Adrenal gland (tissue), 12 donors: Measurements from ENCODE around the gene RSPO3. TPM values are rescaled to one million over a fixed set of nuclear protein-coding genes. Genes with fewer than 3 reads are reported as not detected.

Experiments used
- DNase-seq, 7 donors: peaks; one replicate each; pipeline ENCODE4 v3.0.0-alpha.2; 2019 to 2020
- H3K27ac ChIP-seq, 5 donors: fragments of 200-600 bp; sonication (generic) in 4 of 5; 1 replicate in 3 of 5; 2 replicates in 2 of 5; pipeline versions ENCODE4 v1.5.1 to v1.8.0; 2016 to 2020; ENCODE audit warnings: mild to moderate bottlenecking in 1 of 5
- H3K27me3 ChIP-seq: fragments of 200-600 bp; 2 replicates; pipeline ENCODE4 v1.8.0; 2021
- H3K36me3 ChIP-seq, 2 donors: fragments of 200-600 bp; replicated peaks in 1 of 2; 1 replicate in 1 of 2; 2 replicates in 1 of 2; pipeline versions ENCODE4 v1.5.1 to v1.8.0; 2018 to 2022
- H3K4me1 ChIP-seq, 2 donors: fragments of 200-600 bp; replicated peaks in 1 of 2; 1 replicate in 1 of 2; 2 replicates in 1 of 2; pipeline versions ENCODE4 v1.5.1 to v1.8.0; 2018 to 2021
- H3K4me3 ChIP-seq, 4 donors: fragments of 200-600 bp; sonication (generic) in 3 of 4; one replicate each; pipeline ENCODE4 v1.5.1; 2016 to 2018
- H3K9me3 ChIP-seq, 3 donors: fragments of 200-600 bp; sonication (generic) in 1 of 3; replicated peaks in 1 of 3; 1 replicate in 2 of 3; 2 replicates in 1 of 3; pipeline versions ENCODE4 v1.5.1 to v1.8.0; 2016 to 2021
- POLR2A ChIP-seq, 2 donors: fragments of 450-650 bp; IDR thresholded peaks; one replicate each; pipeline ENCODE4 v1.6.1; 2017; ENCODE audit warnings: antibody characterized with exemption in 2 of 2, mild to moderate bottlenecking in 2 of 2, moderate library complexity in 1 of 2
- WGBS, 4 donors: extraction: QIAGEN DNeasy Blood & Tissue Kit in 2 of 4; methylation state at CpG; one replicate each; pipeline versions ENCODE4 v1.1.5 to v1.1.7; 2013 to 2017; 5-methylcytosine and 5-hydroxymethylcytosine counted together
- intact Hi-C, 2 donors: fragments of 100-400 bp; cut with DNase I; formaldehyde crosslinking; loops; one replicate each; pipeline versions ENCODE4 v1.14.1 to v1.15.0; 2022 to 2023
- polyA plus RNA-seq, 3 donors: library from polyadenylated mRNA; stranded (reverse); fragments of 200-250 nt in 2 of 3; fragments of 350-450 nt in 1 of 3; fragmentation: Illumina TruSeq in 1 of 3; extraction: RNeasy Lipid Tissue Mini Kit (QIAGEN cat#74804) in 1 of 3; gene quantifications; one replicate each; pipeline ENCODE4 v1.2.3, GENCODE V29; 2013 to 2014
- total RNA-seq, 9 donors: library from RNA; depleted of rRNA in 4 of 9; stranded (reverse); fragments of >200 nt in 4 of 9; fragments of 120-200 nt in 1 of 9; fragmentation: NEBNext Ultra II Directional in 1 of 9; extraction: Animal tissue kit (Norgen Biotek cat#: 25700) in 1 of 9; gene quantifications; one replicate each; pipeline versions ENCODE4 v1.1.0 to v1.2.4, GENCODE V29; 2013 to 2023
- TF ChIP-seq, protein P1 (sequence below), 6 experiments: fragments of 450-650 bp in 4 of 6; fragments of 200-600 bp in 2 of 6; sonication (generic) in 1 of 6; IDR thresholded peaks; 1 replicate in 5 of 6; 2 replicates in 1 of 6; pipeline versions ENCODE4 v1.5.1 to v1.8.0; 2016 to 2021; ENCODE audit warnings: antibody characterized with exemption in 6 of 6, mild to moderate bottlenecking in 2 of 6, moderate library complexity in 1 of 6
- donor health status: healthy with polysubstance abuse.
- donor health status: Bipolar disorder and iron deficiency.
- donor health status: DM: yes; HTN: yes; CAD: no.
- donor health status: DM: no; HTN: no; CAD: no.
- donor health status: DM: no; HTN: no; CAD: no.
- donor health status: DM: yes; HTN: yes; CAD: no.

The RSPO3 gene
- total and polyA plus RNA-seq, 12 donors = 3.2 to 36.5 (median 15.4) TPM

DNA sequence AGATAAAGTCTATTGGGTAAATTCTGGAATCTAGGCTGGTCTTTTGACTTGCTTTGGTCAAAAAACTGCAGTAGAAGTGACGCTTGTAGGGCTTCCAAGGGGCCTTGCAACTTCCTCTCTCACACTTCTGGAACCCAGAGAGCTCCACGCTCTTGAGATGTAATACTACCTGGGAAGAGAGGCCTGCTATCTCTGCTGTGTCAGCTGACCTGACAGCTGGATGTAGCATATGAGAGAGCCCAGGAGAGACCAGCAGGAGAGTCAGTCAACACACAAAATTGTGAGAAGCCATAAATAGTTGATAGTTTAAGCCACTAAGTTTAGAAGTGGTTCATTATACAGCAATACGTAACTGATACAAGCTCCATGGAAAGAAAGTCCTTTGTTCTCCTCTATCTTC, 7.8 kb upstream of the RSPO3 start:
- Histone ChIP-seq H3K27me3 (no peaks in the 10 kb centered on the region), H3K4me1 (no peaks in the 10 kb centered on the region), H3K36me3 (no peaks in the 10 kb centered on the region), H3K4me3 (no peak overlapping the region), H3K27ac (no peak overlapping the region), H3K9me3 (no peaks in the 10 kb centered on the region)
- no peak for DNase-seq
- no peak for TF ChIP-seq POLR2A (IDR thresholded peaks at IDR 0.05)
- TF ChIP-seq, protein P1, sequence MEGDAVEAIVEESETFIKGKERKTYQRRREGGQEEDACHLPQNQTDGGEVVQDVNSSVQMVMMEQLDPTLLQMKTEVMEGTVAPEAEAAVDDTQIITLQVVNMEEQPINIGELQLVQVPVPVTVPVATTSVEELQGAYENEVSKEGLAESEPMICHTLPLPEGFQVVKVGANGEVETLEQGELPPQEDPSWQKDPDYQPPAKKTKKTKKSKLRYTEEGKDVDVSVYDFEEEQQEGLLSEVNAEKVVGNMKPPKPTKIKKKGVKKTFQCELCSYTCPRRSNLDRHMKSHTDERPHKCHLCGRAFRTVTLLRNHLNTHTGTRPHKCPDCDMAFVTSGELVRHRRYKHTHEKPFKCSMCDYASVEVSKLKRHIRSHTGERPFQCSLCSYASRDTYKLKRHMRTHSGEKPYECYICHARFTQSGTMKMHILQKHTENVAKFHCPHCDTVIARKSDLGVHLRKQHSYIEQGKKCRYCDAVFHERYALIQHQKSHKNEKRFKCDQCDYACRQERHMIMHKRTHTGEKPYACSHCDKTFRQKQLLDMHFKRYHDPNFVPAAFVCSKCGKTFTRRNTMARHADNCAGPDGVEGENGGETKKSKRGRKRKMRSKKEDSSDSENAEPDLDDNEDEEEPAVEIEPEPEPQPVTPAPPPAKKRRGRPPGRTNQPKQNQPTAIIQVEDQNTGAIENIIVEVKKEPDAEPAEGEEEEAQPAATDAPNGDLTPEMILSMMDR (IDR thresholded peaks at IDR 0.05) = no peak
- WGBS, 4 donors = 75 to 88% (median 82%) methylated on average over 3 of the region's 3 CpGs
- intact Hi-C loops = no loop called here

DNA sequence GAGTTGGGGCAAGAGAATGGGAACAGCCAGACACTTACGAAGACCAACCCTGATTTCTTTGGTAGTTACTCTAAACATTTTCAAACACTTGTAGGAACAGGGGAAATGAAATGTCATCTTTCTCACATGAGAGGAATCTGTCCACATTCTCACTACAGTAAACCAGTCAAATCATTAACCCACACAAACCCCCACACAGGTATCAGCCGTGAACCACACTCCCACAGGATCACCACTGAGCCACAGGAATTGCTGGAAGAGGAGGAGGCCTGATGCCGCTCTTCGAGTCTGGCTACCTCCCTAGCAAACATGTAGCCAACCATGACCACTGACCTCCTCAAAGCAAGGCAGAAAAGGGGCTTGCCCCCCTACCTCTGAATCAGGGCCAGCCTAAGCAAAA, 6.9 kb upstream of the RSPO3 start:
- no peaks in the 10 kb centered on the region for H3K9me3 ChIP-seq
- H3K36me3 ChIP-seq = no peaks in the 10 kb centered on the region
- no peaks in the 10 kb centered on the region for H3K4me1 ChIP-seq
- TF ChIP-seq POLR2A (IDR thresholded peaks at IDR 0.05) = no peak
- TF ChIP-seq, protein P1 (IDR thresholded peaks at IDR 0.05) = no peak
- intact Hi-C loops = no loop called here
- no peaks in the 10 kb centered on the region for H3K27me3 ChIP-seq
- no peak overlapping the region for H3K4me3 ChIP-seq
- no peak overlapping the region for H3K27ac ChIP-seq
- DNase-seq = no peak
- WGBS, 4 donors = 68 to 92% (median 84%) methylated on average over 4 of the region's 4 CpGs

DNA sequence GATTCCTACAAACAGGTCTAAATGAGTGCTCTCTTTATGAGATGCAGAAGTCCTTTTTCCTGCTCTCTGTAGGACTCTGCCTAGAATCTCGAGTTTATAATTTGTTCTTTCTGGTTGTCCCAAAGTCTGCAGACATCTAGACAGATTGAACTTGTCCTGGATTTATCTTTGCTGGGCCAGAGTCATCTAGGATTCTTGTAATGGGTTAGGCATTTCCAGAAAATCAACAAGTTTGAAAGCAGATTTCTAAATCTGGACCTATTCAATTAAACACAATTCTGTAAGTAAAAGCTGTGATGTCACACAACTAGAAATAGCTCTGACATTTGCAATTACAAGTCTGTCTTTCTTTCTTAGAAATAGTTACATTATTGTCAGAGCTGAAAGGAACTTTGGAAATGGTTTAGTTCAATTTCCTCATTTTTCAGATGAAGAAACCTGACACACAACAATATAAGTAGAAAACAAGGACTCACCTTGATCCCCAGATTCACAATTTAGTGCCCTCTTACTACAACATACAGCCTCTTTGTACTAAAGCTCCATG, 4.2 kb upstream of the RSPO3 start:
- Histone ChIP-seq H3K4me3 (no peak overlapping the region), H3K9me3 (no peaks in the 10 kb centered on the region), H3K27ac (peak overlapping the region in 1 of 5 donors; percentile 4), H3K36me3 (no peaks in the 10 kb centered on the region), H3K4me1 (no peaks in the 10 kb centered on the region), H3K27me3 (peaks cover 3% of the 10 kb centered on the region)
- DNase-seq = no peak
- TF ChIP-seq, protein P1 (IDR thresholded peaks at IDR 0.05) = no peak
- TF ChIP-seq POLR2A (IDR thresholded peaks at IDR 0.05) = no peak
- 34 to 56% (median 37%) methylated on average over 1 of the region's 1 CpG for WGBS, 4 donors
- intact Hi-C loops = no loop called here

DNA sequence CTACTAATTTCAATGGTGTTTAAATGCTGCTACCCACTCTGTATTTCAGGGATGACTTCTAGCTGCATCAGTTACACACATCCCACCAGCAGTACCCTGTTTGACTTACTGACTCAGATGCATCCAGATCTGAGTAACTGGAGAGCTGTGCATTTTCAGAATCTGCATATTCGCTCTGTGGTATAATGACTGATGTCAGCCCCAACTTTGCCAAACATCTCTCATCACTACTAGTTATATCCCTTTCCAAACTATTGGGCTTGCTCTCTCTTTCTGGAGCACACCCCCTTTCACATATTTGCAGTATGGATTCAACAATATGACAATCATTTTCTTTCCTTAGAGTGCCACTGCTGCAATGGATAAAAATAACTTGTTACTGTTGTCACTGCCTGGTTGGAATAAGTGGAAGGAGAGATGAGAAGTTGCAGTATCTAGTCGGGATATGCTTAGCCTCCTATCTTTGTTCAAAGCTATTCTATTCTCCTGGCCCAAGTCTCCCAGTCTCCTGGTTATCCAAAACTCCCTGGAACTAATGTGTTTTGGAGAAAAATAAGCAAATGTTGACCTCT, 3.3 kb upstream of the RSPO3 start:
- no peaks in the 10 kb centered on the region for H3K4me1 ChIP-seq
- no peak overlapping the region for H3K27ac ChIP-seq
- WGBS, 4 donors = 39 to 74% (median 61%) methylated on average over 2 of the region's 2 CpGs
- intact Hi-C loops = no loop called here
- no peaks in the 10 kb centered on the region for H3K9me3 ChIP-seq
- TF ChIP-seq POLR2A (IDR thresholded peaks at IDR 0.05) = no peak
- TF ChIP-seq, protein P1 (IDR thresholded peaks at IDR 0.05) = no peak
- DNase-seq = no peak
- peaks cover 12% of the 10 kb centered on the region for H3K27me3 ChIP-seq
- no peak overlapping the region for H3K4me3 ChIP-seq
- H3K36me3 ChIP-seq = no peaks in the 10 kb centered on the region
